K562 (cell line): ENCODE data around the gene KLHL34. TPM values are rescaled to one million over a fixed set of nuclear protein-coding genes. Genes with fewer than 3 reads are reported as not detected.

ENCODE experiments used
- ATAC-seq: fragments of 200-7000 bp; cut with Tn5 transposase; 3 replicates; pipeline ENCODE4 v1.9.1; 2020; ENCODE audit warnings: moderate library complexity
- BruUV-seq: library from RNA; stranded (reverse); fragments of 400-500 nt; replicated peaks from 2 replicates; lab custom pipeline; 2021; lab: Mats Ljungman, UMichigan
- CTCF ChIA-PET: fragments of 300-600 bp; formaldehyde crosslinking; extraction: SDS; loops from one replicate; lab custom pipeline; 2021; ENCODE audit warnings: low intra/inter-chr PET ratio; lab: Yijun Ruan, JAX
- POLR2A ChIA-PET: fragments of 300-600, 350-650 bp; sonication (Branson Sonifier 250); formaldehyde crosslinking; extraction: SDS; loops from one replicate; lab custom pipeline; 2021; ENCODE audit warnings: antibody characterized with exemption, inconsistent platforms; lab: Yijun Ruan, JAX
- DNase-seq, 4 experiments: peaks; one replicate each; pipeline versions ENCODE4 v3.0.0 to v3.0.0-alpha.2; 2011 to 2018; ENCODE audit warnings: low spot score in 3 of 4, mixed read lengths in 3 of 4; ENCODE audit errors: extremely low read depth in 1 of 4
- FAIRE-seq: peaks from 2 replicates; lab custom pipeline; 2011; peaks lifted over from hg19 to GRCh38; lab: Jason Lieb, UNC
- H2AFZ ChIP-seq: 2 replicates; pipeline ENCODE4 v1.6.0; 2011; ENCODE audit warnings: low read depth, low read length, control low read depth, inconsistent platforms
- H3K27ac ChIP-seq: fragments of 200-600 bp; 3 replicates; pipeline ENCODE4 v1.8.0; 2011; ENCODE audit warnings: low read depth, mild to moderate bottlenecking, control low read depth, inconsistent platforms, low read length, moderate library complexity, mixed read lengths; ENCODE audit errors: extremely low read depth
- H3K27me3 ChIP-seq, 2 experiments: fragments of 300-600 bp in 1 of 2; 2 replicates in 1 of 2; 3 replicates in 1 of 2; pipeline versions ENCODE4 v1.6.0 to v1.8.0; 2011; ENCODE audit warnings: inconsistent platforms in 2 of 2, low read length in 2 of 2, mild to moderate bottlenecking in 1 of 2, mixed read lengths in 1 of 2, moderate library complexity in 1 of 2; ENCODE audit not compliant: control insufficient read depth in 2 of 2, insufficient read depth in 2 of 2
- H3K36me3 ChIP-seq: fragments of 300-600 bp; 3 replicates; pipeline ENCODE4 v1.8.0; 2011; ENCODE audit warnings: mild to moderate bottlenecking, low read length, inconsistent platforms; ENCODE audit not compliant: control insufficient read depth, insufficient read depth
- H3K4me1 ChIP-seq, 2 experiments: fragments of 200-600 bp in 1 of 2; replicated peaks in 1 of 2; 2 replicates in 1 of 2; 3 replicates in 1 of 2; pipeline versions ENCODE4 v1.5.1 to v1.8.0; 2011; ENCODE audit warnings: inconsistent platforms in 2 of 2, low read length in 2 of 2, mild to moderate bottlenecking in 1 of 2, mixed read lengths in 1 of 2, moderate library complexity in 1 of 2; ENCODE audit not compliant: control insufficient read depth in 2 of 2, insufficient read depth in 2 of 2
- H3K4me2 ChIP-seq: 2 replicates; pipeline ENCODE4 v1.6.1; 2011; ENCODE audit warnings: low read length, control low read depth, inconsistent platforms, mixed read lengths; ENCODE audit not compliant: insufficient read depth
- H3K4me3 ChIP-seq: fragments of 200-600 bp; sonication (generic), shearing (Covaris generic); 2 replicates; pipeline ENCODE4 v1.5.1; 2016; ENCODE audit warnings: control low read depth, inconsistent platforms
- H3K79me2 ChIP-seq: fragments of 200-600 bp; 3 replicates; pipeline ENCODE4 v1.8.0; 2011; ENCODE audit warnings: low read length, inconsistent platforms; ENCODE audit not compliant: control insufficient read depth, insufficient read depth
- H3K9ac ChIP-seq, 2 experiments: 2 replicates each; pipeline versions ENCODE4 v1.6.0 to v1.6.1; 2011; ENCODE audit warnings: low read depth in 2 of 2, low read length in 2 of 2, control low read depth in 1 of 2, inconsistent platforms in 1 of 2, mild to moderate bottlenecking in 1 of 2, mixed read lengths in 1 of 2; ENCODE audit not compliant: insufficient read depth in 1 of 2
- H3K9me1 ChIP-seq: one replicate; pipeline ENCODE4 v1.6.0; 2011; ENCODE audit warnings: inconsistent platforms, mild to moderate bottlenecking, low read length, moderate library complexity; ENCODE audit not compliant: control insufficient read depth, insufficient read depth
- H3K9me3 ChIP-seq: replicated peaks from 2 replicates; pipeline ENCODE4 v1.5.1; 2011; ENCODE audit warnings: low read depth, low read length, inconsistent platforms; ENCODE audit not compliant: control insufficient read depth, insufficient read depth
- H4K20me1 ChIP-seq: replicated peaks from 2 replicates; pipeline ENCODE4 v1.6.1; 2011; ENCODE audit warnings: low read length, inconsistent platforms, mixed read lengths; ENCODE audit not compliant: control insufficient read depth, insufficient read depth
- BACH1 ChIP-seq: fragments of 200-800 bp; sonication (Bioruptor generic); IDR thresholded peaks from 2 replicates; pipeline ENCODE4 v1.6.1; 2016; ENCODE audit warnings: missing genetic modification characterization, missing compliant biosample characterization
- CEBPB ChIP-seq: fragments of 450-650 bp; IDR thresholded peaks from 2 replicates; pipeline ENCODE4 v1.6.1; 2016; ENCODE audit warnings: missing genetic modification characterization, missing compliant biosample characterization
- E2F1 ChIP-seq: sonication (generic); formaldehyde crosslinking; IDR thresholded peaks from 2 replicates; pipeline ENCODE4 v1.8.1; 2023; ENCODE audit warnings: mild to moderate bottlenecking, missing genetic modification reagents, moderate library complexity
- E2F3 ChIP-seq: fragments of 250-450 bp; sonication (Bioruptor Pico); IDR thresholded peaks from 2 replicates; pipeline ENCODE4 v1.4.0; 2020; ENCODE audit warnings: mild to moderate bottlenecking
- NR3C1 ChIP-seq: sonication (generic); formaldehyde crosslinking; IDR thresholded peaks from 2 replicates; pipeline ENCODE4 v1.8.1; 2022; ENCODE audit warnings: missing genetic modification reagents
- RUNX1 ChIP-seq: sonication (generic); IDR thresholded peaks from 2 replicates; pipeline ENCODE4 v1.6.1; 2016; ENCODE audit warnings: antibody characterized with exemption, low read depth
- SRSF3 ChIP-seq: fragments of 200-400 bp; formaldehyde crosslinking; IDR thresholded peaks from 2 replicates; pipeline ENCODE4 v1.6.1; 2016; ENCODE audit warnings: mild to moderate bottlenecking, low read length, moderate library complexity; ENCODE audit not compliant: insufficient read depth
- TSC22D4 ChIP-seq: fragments of 450-650 bp; IDR thresholded peaks from 2 replicates; pipeline ENCODE4 v1.6.1; 2016; ENCODE audit warnings: missing genetic modification characterization, missing biosample characterization, control low read depth
- ZKSCAN3 ChIP-seq: fragments of 250-450 bp; sonication (Bioruptor Pico); IDR thresholded peaks from 2 replicates; pipeline ENCODE4 v1.4.0; 2020
- ZNF146 ChIP-seq: IDR thresholded peaks from one replicate; pipeline ENCODE4 v1.6.1; 2018; ENCODE audit warnings: missing compliant biosample characterization; ENCODE audit not compliant: unreplicated experiment
- ZNF165 ChIP-seq: fragments of 250-450 bp; sonication (Bioruptor Pico); IDR thresholded peaks from 2 replicates; pipeline ENCODE4 v1.4.0; 2020; ENCODE audit warnings: borderline replicate concordance
- ZSCAN29 ChIP-seq: fragments of 450-650 bp; IDR thresholded peaks from 2 replicates; pipeline ENCODE4 v1.6.1; 2017
- WGBS: fragments of 100-300 bp; shearing (Covaris generic); methylation state at CpG from one replicate; pipeline ENCODE4 v1.1.6; 2016; ENCODE audit warnings: low coverage, mixed read lengths; ENCODE audit not compliant: insufficient coverage; ENCODE audit errors: missing lambda C conversion rate; 5-methylcytosine and 5-hydroxymethylcytosine counted together
- in situ Hi-C: fragments of 300-500 bp; cut with MboI; formaldehyde crosslinking; loops from 4 replicates; pipeline ENCODE4 v1.15.0; 2018; ENCODE audit warnings: inconsistent platforms, mixed read lengths
- intact Hi-C: fragments of 100-400 bp; cut with micrococcal nuclease; formaldehyde crosslinking; loops from 2 replicates; pipeline ENCODE4 v1.14.2; 2022
- polyA plus RNA-seq, 8 experiments: library from polyadenylated mRNA; depleted of rRNA in 4 of 8; stranded (reverse) in 5 of 8; unstranded in 3 of 8; fragments of >200 nt; fragmentation: Nextera tagmentation in 2 of 8; fragmentation: Illumina TruSeq in 1 of 8; extraction: Ambion mirVana in 2 of 8; extraction: Trizol in 1 of 8; gene quantifications; 2 replicates each; pipeline versions ENCODE4 v1.2.1 to v1.2.3, GENCODE V29; 2011 to 2014; ENCODE audit warnings: inconsistent platforms in 1 of 8, missing spikeins in 1 of 8
- total RNA-seq, 7 experiments: library from RNA; depleted of rRNA in 6 of 7; stranded (reverse); fragments of >200 nt in 6 of 7; fragmentation: Illumina TruSeq in 2 of 7; extraction: Trizol in 2 of 7; gene quantifications; 2 replicates each; pipeline versions ENCODE4 v1.2.1 to v1.2.3, GENCODE V29; 2011 to 2021; ENCODE audit warnings: low replicate concordance in 1 of 7
- TF ChIP-seq, protein P1 (sequence below): fragments of 450-650 bp; formaldehyde crosslinking; IDR thresholded peaks from 2 replicates; pipeline ENCODE4 v1.4.0; 2020; ENCODE audit warnings: mild to moderate bottlenecking, moderate library complexity
- TF ChIP-seq, protein P2 (sequence below): fragments of 250-450 bp; sonication (Bioruptor Pico); IDR thresholded peaks from 2 replicates; pipeline ENCODE4 v1.4.0; 2020; ENCODE audit warnings: mild to moderate bottlenecking, moderate library complexity
- TF ChIP-seq, protein P3 (sequence below): sonication (generic); formaldehyde crosslinking; IDR thresholded peaks from 2 replicates; pipeline ENCODE4 v1.8.0; 2022; ENCODE audit warnings: mild to moderate bottlenecking, missing genetic modification reagents

Gene KLHL34
- total and polyA plus RNA-seq, 9 of the 15 experiments (the other 6 are each of a cell fraction or from before 2014, with no cell fraction given) = not detected

DNA sequence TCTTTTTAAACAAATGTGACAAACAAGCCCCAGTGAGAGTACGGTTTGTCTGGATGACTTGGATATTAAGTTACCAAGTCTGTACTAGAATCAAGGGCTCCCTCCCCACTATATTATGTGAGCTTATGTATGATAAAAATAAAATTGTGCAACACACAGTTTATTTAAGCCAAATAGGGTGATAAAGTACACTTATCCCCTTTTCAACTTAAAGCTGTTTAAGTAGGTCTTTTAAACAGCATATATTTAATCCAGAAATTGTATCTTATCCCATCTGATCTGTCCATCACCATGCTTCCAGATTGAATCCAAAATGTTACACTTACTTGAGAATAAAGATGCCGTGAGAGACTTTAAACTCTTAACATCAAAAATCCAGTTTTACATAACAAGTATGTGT lies 2.0 kb upstream of the KLHL34 start:
- FAIRE-seq (no peak), DNase-seq (no peak), ATAC-seq (no peak)
- no peak overlapping the region for H2AFZ ChIP-seq
- H3K27ac ChIP-seq = no peak overlapping the region
- no peaks in the 10 kb centered on the region for H4K20me1 ChIP-seq
- CTCF ChIA-PET = no interaction called here
- H3K9me3 ChIP-seq = no peaks in the 10 kb centered on the region
- no peaks in the 10 kb centered on the region for H3K9me1 ChIP-seq
- in situ Hi-C loops (no loop called here), intact Hi-C loops (no loop called here)
- POLR2A ChIA-PET = no interaction called here
- H3K4me3 ChIP-seq = no peak overlapping the region
- H3K36me3 ChIP-seq = no peaks in the 10 kb centered on the region
- no peaks in the 10 kb centered on the region for H3K79me2 ChIP-seq
- no peaks in the 10 kb centered on the region; a peak in 1 of 5 replicates for H3K4me1 ChIP-seq
- H3K9ac ChIP-seq = no peak overlapping the region
- 0% methylated on average over 2 of the region's 2 CpGs for WGBS
- no peaks in the 10 kb centered on the region for H3K27me3 ChIP-seq
- no peak overlapping the region for H3K4me2 ChIP-seq
- no TSS peak for BruUV-seq
- no peak for TF ChIP-seq BACH1 (tag)
- TF ChIP-seq NR3C1 (CRISPR knock-in tag) = no peak
- TF ChIP-seq E2F1 (CRISPR knock-in tag) = no peak
- TF ChIP-seq TSC22D4 (tag) = no peak
- TF ChIP-seq ZNF165 = no peak
- TF ChIP-seq ZNF146 (CRISPR knock-in tag) = no peak
- TF ChIP-seq, protein P1, sequence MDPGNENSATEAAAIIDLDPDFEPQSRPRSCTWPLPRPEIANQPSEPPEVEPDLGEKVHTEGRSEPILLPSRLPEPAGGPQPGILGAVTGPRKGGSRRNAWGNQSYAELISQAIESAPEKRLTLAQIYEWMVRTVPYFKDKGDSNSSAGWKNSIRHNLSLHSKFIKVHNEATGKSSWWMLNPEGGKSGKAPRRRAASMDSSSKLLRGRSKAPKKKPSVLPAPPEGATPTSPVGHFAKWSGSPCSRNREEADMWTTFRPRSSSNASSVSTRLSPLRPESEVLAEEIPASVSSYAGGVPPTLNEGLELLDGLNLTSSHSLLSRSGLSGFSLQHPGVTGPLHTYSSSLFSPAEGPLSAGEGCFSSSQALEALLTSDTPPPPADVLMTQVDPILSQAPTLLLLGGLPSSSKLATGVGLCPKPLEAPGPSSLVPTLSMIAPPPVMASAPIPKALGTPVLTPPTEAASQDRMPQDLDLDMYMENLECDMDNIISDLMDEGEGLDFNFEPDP = no peak
- TF ChIP-seq, protein P2, sequence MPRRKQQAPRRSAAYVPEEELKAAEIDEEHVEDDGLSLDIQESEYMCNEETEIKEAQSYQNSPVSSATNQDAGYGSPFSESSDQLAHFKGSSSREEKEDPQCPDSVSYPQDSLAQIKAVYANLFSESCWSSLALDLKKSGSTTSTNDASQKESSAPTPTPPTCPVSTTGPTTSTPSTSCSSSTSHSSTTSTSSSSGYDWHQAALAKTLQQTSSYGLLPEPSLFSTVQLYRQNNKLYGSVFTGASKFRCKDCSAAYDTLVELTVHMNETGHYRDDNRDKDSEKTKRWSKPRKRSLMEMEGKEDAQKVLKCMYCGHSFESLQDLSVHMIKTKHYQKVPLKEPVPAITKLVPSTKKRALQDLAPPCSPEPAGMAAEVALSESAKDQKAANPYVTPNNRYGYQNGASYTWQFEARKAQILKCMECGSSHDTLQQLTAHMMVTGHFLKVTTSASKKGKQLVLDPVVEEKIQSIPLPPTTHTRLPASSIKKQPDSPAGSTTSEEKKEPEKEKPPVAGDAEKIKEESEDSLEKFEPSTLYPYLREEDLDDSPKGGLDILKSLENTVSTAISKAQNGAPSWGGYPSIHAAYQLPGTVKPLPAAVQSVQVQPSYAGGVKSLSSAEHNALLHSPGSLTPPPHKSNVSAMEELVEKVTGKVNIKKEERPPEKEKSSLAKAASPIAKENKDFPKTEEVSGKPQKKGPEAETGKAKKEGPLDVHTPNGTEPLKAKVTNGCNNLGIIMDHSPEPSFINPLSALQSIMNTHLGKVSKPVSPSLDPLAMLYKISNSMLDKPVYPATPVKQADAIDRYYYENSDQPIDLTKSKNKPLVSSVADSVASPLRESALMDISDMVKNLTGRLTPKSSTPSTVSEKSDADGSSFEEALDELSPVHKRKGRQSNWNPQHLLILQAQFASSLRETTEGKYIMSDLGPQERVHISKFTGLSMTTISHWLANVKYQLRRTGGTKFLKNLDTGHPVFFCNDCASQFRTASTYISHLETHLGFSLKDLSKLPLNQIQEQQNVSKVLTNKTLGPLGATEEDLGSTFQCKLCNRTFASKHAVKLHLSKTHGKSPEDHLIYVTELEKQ (CRISPR knock-in tag) = no peak
- no peak for TF ChIP-seq ZKSCAN3 (CRISPR knock-in tag)
- TF ChIP-seq SRSF3 = no peak
- TF ChIP-seq E2F3 = no peak
- no peak for TF ChIP-seq RUNX1
- TF ChIP-seq, protein P3, sequence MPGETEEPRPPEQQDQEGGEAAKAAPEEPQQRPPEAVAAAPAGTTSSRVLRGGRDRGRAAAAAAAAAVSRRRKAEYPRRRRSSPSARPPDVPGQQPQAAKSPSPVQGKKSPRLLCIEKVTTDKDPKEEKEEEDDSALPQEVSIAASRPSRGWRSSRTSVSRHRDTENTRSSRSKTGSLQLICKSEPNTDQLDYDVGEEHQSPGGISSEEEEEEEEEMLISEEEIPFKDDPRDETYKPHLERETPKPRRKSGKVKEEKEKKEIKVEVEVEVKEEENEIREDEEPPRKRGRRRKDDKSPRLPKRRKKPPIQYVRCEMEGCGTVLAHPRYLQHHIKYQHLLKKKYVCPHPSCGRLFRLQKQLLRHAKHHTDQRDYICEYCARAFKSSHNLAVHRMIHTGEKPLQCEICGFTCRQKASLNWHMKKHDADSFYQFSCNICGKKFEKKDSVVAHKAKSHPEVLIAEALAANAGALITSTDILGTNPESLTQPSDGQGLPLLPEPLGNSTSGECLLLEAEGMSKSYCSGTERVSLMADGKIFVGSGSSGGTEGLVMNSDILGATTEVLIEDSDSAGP (CRISPR knock-in tag) = no peak
- TF ChIP-seq ZSCAN29 = no peak
- no peak for TF ChIP-seq CEBPB (tag)
